DMS153 treated with DMSO at 0.1 percent for 48 hours (cell line): ENCODE measurements around the gene LRCH1.

Experiments
- DNase-seq: peaks from one replicate; lab custom pipeline; 2025; ENCODE audit not compliant: unreplicated experiment; lab: John Stamatoyannopoulos, UW

LRCH1 gene

DNA sequence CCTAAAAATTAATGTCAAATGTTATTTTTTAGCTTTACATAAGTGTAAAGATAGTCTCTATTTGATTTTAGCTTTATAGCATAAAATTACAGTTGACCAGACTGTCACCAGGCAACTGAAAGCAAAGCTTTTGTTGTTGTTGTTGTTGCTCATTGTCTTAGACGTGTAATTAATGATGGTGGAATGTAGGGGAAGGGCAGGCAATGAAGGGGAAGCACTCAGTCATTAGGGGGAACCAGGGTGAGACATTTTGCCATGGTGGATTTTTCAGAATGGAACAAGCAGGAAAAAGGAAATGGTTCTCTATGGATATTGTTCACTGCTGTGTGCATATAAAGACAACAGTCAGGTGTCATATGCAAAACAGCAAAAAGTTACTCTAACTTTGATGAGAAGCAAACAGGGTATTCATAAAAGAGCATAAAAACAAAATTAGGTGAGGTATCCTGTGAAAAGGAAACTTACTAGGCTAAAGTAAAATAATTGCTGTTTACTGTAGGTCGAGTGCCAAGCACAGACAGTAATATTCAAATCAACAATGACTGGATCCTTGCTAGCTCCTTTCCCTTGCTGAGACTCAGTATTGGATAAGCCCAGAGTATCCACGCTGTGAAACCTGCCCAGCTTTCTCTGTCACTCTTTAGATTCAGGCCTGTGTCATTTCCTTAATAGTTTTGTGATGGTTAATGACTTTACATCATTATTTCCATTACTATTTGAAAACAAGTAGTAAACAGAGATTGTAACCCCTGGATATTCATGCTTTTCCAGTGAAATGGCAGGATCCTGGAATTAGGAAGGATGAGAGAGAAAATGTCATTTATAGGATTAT is 110.5 kb downstream of the LRCH1 start:
- no peak for DNase-seq

DNA sequence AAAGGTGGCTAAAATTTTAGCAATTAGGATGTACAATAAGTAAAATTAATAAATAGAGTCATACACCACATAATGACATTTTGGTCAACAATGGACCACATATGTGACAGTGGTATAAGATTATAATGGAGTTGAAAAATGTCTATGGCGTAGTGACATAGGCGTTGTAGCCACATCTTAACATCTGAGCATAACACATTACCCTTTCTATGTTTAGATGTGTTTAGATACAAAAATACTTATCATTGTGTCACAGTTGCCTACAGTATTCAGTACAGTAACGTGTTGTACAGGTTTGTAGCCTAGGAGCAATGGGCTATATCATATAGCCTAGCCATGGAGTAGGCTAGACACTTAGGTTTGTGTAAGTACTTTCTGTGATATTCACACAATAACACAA is 111.2 kb downstream of the LRCH1 start:
- DNase-seq, result no peak

DNA sequence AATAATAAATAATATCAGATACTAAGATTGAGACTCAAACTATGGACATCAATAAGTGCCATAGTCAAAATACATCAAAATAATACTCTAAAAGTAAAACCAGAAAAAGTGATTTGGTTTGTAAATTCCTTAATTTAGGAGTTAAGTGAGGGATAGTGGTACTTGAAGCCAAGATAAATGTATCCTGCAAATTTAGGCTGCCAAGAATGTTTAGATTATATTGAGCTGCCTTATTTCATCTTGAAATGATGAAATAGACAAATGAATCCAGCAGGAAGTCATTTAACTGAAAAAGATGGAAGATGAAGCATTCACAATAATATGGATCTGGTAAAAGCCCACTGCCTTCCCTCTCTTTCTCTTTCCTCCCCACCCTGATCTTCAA is 112.3 kb downstream of the LRCH1 start:
- DNase-seq, result no peak

DNA sequence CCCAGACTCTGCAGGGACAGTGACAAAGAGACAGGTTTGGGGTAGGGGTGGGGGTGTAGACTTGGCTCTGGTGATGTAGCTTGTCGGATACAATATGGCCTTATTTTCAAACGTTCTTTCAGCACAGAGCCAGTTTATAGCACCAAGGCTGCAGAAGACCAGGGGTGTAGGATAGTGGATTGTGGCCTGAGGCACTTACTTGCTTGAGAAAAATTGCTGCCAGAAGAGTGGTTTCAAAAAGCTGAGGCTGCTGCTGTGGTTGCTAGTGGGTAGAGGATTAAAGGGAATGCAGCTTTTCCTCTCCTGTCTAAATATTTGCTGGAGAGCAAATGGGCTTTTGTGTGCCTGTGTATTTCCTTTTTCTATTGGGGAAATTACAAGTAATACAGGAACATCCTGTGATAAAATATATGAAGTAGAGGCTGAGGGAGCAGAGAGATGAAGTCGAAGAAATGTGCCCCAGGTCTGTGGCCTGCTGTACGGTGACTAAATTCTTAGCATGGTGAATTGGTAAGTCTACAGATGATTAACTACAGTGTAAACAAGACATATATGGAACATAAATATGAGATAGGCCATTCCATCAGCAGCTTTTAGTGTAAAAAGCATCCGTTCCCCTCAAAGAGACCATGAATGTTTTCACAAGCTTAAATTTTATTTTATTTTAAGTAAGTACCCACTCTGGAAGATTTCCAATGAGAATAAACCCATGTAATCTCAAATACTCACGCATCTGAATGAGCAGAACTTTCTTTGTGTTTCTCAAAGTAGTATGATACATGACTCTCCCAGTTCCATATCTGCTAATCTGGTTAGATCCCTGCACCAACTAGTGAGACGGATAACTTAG is 112.9 kb downstream of the LRCH1 start:
- DNase-seq, result peak; percentile 21

GRCh38 chr13:46666727-46667456 is 113.9 kb downstream of the LRCH1 start:
- no peak for DNase-seq

DNA sequence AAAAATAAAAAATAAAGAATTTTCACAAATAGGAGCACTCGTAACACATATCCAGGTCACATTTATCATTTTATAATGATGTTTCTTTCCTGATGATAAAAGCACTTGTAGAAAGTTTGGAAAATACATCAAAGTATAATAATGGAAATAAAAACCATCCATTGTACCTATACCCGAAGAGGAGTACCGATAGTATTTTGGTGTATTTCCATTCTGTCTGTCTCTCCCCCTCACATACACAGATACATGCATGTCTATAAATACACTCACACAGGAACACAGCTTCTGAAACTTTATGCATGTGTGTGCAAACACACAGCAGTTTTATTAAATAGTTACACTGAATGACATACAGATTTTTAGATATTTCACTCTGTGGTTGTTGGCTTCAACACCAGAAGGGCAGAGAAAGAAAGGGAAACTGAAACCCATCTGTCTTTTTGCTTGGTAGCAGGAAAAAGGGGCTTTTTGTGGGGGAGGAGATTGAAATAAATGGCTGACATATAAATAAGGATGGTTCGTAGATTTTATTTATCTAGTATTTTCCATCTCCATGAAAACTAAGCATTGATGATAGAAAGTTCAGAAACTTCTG is 114.8 kb downstream of the LRCH1 start:
- no peak for DNase-seq

GRCh38 chr13:46668302-46668720 is 115.3 kb downstream of the LRCH1 start:
- DNase-seq, result no peak

DNA sequence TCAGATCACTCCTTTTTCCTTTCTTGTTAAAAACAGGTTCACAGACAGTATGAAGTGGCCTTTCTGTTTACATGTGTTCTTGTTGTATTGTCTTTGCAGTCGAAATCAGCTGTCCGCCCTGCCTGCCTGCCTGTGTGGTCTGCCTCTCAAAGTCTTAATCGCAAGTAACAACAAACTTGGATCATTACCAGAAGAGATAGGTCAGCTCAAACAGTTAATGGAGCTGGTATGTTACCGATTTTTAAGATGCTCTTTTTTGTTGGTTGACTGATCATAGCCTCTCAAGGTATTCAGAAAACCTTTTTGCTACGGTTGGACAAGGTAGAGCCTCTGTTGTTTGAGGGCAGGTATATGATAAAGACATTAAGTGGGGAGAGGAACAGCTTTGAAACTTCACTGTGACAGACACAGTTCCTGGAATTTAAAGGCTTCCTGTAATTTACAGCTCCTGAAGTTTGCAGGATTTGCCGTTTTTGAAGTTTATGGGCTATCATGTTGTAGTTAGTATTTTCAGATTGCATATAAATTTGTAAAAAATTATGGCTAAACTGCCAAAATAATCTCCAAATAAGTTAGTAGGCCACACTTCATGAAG is 116.1 kb downstream of the LRCH1 start:
- no peak for DNase-seq

DNA sequence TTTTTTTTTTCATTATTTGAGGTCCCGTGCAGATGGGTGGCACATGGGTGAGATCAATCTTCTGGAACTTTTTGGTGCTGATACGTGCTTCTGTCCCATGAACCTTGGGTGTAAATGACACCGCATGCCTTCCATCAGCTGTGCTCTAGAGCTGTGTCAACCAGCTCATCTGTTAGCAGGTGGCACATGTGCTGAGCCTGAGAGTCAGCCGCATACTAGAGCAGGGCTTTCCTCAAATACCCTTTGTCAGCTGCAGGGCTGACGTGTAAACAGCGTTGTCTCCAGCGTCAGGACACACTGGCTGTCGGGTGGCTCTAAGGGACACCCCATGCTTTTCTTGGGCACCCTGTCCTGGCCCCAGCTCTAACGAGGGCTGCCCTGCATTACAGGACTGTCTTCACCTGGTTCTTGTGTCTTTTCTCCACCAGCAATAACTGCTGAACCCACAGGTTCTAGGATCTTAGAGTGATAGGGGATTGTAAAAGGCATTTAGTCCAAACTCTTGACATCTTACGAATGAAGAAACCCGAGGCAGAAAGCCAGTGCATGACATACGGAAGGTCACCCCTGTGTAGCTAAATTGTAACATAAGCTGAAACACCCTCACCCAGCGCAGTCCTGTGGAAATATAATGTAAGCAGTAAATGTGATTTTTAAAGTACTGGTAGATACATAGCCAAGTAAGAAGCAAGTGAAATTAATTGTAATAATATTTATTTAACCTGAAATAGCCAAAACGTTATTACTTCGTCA is 119.5 kb downstream of the LRCH1 start:
- DNase-seq, result no peak

GRCh38 chr13:46675016-46675415 is 122.0 kb downstream of the LRCH1 start:
- DNase-seq, result peak; percentile 88

GRCh38 chr13:46676378-46676725 is 123.4 kb downstream of the LRCH1 start:
- DNase-seq, result no peak

DNA sequence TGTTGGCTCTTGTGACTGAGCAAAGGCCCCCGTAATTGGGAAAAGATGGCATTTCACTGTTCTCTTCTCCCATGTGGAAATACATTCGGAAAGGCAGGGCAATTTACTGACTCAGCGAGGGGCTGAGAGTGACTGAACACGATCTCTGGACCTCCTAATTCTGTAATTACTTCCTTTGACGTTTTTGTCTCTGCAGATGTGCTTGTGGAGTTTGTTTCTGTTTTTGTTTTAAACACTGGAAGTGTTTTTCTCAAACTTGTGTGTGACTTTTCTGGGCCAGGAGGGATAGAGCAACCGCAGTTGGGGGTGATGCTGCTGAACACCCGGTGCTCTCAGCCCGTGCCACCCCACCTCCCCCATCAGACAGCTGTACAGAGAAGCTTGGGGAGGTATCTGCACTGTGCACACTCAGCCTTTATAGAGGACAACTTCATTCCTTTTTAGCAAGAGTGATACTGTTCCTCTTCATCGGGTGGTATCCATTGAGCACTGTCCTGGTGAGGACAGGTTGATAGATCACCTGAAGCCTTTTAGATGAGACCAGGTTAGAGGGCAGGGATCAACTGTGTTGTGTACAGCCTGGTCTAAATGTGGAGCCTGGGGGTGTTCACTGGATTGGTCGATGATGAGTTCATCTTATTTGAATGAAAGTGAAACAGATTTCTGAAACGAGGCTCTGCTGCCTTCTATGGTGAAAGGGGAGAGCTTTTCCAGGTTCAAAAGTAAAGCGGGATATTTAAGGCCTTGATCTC is 126.6 kb downstream of the LRCH1 start:
- no peak for DNase-seq

GRCh38 chr13:46682015-46682414 is 129.0 kb downstream of the LRCH1 start:
- no peak for DNase-seq

DNA sequence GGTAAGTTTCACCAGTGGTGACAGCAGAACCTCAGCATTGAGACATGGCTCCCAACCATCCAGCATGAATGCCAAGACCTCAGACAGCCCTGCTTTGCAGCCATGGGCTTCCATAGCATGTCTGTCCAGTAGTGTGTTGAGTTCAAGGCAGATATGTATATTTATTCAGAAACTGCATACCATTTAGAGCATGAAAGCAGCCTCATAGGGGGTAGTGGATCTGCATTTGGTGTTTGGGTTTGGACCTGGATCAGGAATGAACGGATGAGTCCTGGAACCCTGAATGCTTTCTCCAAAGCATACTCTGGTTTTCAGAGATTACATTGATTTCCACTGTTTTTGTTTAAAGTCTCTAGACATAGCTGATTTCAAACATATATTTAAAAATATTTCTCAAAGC is 129.7 kb downstream of the LRCH1 start:
- DNase-seq, result no peak

- no peak for DNase-seq
Observed at GRCh38 chr13:46683676-46684260, 130.8 kb downstream of the LRCH1 start.

- no peak for DNase-seq
Observed at GRCh38 chr13:46684287-46685001, 131.5 kb downstream of the LRCH1 start.

GRCh38 chr13:46685006-46685730 is 132.2 kb downstream of the LRCH1 start:
- DNase-seq, result no peak

DNA sequence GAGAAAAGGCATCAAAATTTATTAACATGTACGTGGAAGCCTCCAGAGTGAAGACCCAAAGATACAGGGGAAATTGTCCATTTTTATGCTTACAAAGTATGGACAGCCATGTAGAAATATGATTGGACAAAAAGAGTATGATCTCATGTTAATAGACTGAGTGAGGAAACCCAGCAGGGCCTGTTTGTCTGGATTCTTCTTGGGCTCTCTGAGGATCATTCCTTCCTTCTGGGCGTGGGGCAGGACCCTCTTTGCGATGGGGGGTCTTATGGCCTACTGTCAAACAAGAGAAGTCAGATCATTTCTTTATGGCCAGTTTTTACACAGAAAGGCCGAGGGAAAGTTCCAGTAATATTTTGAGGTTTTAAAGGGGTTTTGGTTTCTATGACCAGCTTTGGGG is 133.2 kb downstream of the LRCH1 start:
- no peak for DNase-seq
